GM12878 (cell line): ENCODE results near the gene DPAGT1.

Experiments used
- BHLHE40 ChIP-seq, 2 experiments: fragments of 450-650 bp in 1 of 2; IDR thresholded peaks; 2 replicates each; pipeline ENCODE4 v1.6.1; 2011 to 2017; ENCODE audit warnings: low read depth in 2 of 2, borderline replicate concordance in 1 of 2, improper control_type of control experiment in 1 of 2, low read length in 1 of 2, mild to moderate bottlenecking in 1 of 2
- EP300 ChIP-seq, 2 experiments: fragments of 150-350 bp in 1 of 2; IDR thresholded peaks; 2 replicates each; pipeline ENCODE4 v1.6.1; 2011 to 2012; ENCODE audit warnings: low read depth in 2 of 2, low read length in 2 of 2, borderline replicate concordance in 1 of 2, improper control_type of control experiment in 1 of 2, inconsistent platforms in 1 of 2; ENCODE audit not compliant: control insufficient read depth in 1 of 2
- EZH2 ChIP-seq: IDR thresholded peaks from 2 replicates; pipeline ENCODE4 v1.6.1; 2012; ENCODE audit warnings: low read depth, mild to moderate bottlenecking, control low read depth, inconsistent platforms, low read length, borderline replicate concordance; ENCODE audit not compliant: control insufficient read depth
- FOS ChIP-seq: IDR thresholded peaks from 3 replicates; pipeline ENCODE4 v1.6.1; 2011; ENCODE audit warnings: borderline replicate concordance; ENCODE audit not compliant: insufficient read length; ENCODE audit errors: extremely low read depth
- HDAC2 ChIP-seq: fragments of 200-600 bp; sonication (generic); IDR thresholded peaks from 2 replicates; pipeline ENCODE4 v1.6.1; 2017
- KDM1A ChIP-seq: fragments of 200-600 bp; sonication (generic); IDR thresholded peaks from 2 replicates; pipeline ENCODE4 v1.6.1; 2016; ENCODE audit warnings: borderline replicate concordance
- POLR2A ChIP-seq: IDR thresholded peaks from 2 replicates; pipeline ENCODE4 v1.6.1; 2011; ENCODE audit warnings: low read depth, mild to moderate bottlenecking, low read length
- RBBP5 ChIP-seq: fragments of 200-600 bp; sonication (generic); conservative IDR thresholded peaks from 2 replicates; pipeline ENCODE4 v1.6.1; 2016
- SP1 ChIP-seq: IDR thresholded peaks from one replicate; pipeline ENCODE4 v1.6.1; 2011; ENCODE audit warnings: low read depth, low read length
- YY1 ChIP-seq: IDR thresholded peaks from 2 replicates; pipeline ENCODE4 v1.6.1; 2011; ENCODE audit warnings: low read depth, mild to moderate bottlenecking, low read length
- TF ChIP-seq, protein P1 (sequence below), 3 experiments: IDR thresholded peaks in 2 of 3; conservative IDR thresholded peaks in 1 of 3; 2 replicates each; pipeline ENCODE4 v1.5.1; 2011; ENCODE audit warnings: low read depth in 3 of 3, low read length in 3 of 3, mild to moderate bottlenecking in 3 of 3, control low read depth in 2 of 3, moderate library complexity in 2 of 3, inconsistent platforms in 1 of 3, mixed read lengths in 1 of 3; ENCODE audit not compliant: control insufficient read depth in 2 of 3, insufficient read depth in 1 of 3; ENCODE audit errors: extremely low read depth in 1 of 3
- TF ChIP-seq, protein P2 (sequence below): IDR thresholded peaks from 2 replicates; pipeline ENCODE4 v1.6.1; 2012; ENCODE audit warnings: mild to moderate bottlenecking, low read depth, low read length
- TF ChIP-seq, protein P3 (sequence below): fragments of 450-650 bp; IDR thresholded peaks from 2 replicates; pipeline ENCODE4 v1.6.1; 2017; ENCODE audit warnings: mild to moderate bottlenecking

DNA sequence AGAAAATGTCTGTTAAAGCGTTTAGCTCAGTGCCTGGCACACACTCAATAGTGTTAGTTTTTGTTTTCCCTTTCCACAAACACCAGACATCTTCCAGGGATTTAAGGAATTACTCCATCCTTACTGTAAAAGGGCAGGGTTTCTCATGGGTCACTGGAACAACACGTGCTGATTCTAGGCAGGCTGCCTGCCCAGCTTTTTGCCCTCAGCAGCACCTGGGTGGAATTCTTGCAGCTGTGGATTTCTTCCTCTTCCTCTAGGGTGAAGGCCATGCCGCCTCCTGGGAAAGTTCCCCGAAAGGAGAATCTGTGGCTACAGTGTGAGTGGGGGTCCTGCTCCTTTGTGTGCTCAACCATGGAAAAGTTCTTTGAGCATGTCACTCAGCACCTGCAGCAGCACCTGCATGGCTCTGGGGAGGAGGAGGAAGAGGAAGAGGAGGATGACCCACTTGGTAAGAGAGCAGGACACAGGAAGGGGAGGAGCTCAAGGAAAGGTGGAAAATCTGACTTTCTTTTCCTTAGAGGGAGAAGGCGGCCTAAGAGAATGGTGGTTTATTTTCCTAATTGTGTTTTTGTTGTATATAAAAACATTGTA, 25.1 kb upstream of the DPAGT1 start:
- TF ChIP-seq, protein P1, sequence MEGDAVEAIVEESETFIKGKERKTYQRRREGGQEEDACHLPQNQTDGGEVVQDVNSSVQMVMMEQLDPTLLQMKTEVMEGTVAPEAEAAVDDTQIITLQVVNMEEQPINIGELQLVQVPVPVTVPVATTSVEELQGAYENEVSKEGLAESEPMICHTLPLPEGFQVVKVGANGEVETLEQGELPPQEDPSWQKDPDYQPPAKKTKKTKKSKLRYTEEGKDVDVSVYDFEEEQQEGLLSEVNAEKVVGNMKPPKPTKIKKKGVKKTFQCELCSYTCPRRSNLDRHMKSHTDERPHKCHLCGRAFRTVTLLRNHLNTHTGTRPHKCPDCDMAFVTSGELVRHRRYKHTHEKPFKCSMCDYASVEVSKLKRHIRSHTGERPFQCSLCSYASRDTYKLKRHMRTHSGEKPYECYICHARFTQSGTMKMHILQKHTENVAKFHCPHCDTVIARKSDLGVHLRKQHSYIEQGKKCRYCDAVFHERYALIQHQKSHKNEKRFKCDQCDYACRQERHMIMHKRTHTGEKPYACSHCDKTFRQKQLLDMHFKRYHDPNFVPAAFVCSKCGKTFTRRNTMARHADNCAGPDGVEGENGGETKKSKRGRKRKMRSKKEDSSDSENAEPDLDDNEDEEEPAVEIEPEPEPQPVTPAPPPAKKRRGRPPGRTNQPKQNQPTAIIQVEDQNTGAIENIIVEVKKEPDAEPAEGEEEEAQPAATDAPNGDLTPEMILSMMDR (IDR thresholded peaks at IDR 0.05 in 2 of 3, conservative IDR thresholded peaks at IDR 0.05 in 1 of 3; ENCODE audit: control insufficient read depth in 2 of 3, extremely low read depth in 1 of 3, insufficient read depth in 1 of 3, low read depth in 3 of 3, low read length in 3 of 3) = no peak
- TF ChIP-seq, protein P2, sequence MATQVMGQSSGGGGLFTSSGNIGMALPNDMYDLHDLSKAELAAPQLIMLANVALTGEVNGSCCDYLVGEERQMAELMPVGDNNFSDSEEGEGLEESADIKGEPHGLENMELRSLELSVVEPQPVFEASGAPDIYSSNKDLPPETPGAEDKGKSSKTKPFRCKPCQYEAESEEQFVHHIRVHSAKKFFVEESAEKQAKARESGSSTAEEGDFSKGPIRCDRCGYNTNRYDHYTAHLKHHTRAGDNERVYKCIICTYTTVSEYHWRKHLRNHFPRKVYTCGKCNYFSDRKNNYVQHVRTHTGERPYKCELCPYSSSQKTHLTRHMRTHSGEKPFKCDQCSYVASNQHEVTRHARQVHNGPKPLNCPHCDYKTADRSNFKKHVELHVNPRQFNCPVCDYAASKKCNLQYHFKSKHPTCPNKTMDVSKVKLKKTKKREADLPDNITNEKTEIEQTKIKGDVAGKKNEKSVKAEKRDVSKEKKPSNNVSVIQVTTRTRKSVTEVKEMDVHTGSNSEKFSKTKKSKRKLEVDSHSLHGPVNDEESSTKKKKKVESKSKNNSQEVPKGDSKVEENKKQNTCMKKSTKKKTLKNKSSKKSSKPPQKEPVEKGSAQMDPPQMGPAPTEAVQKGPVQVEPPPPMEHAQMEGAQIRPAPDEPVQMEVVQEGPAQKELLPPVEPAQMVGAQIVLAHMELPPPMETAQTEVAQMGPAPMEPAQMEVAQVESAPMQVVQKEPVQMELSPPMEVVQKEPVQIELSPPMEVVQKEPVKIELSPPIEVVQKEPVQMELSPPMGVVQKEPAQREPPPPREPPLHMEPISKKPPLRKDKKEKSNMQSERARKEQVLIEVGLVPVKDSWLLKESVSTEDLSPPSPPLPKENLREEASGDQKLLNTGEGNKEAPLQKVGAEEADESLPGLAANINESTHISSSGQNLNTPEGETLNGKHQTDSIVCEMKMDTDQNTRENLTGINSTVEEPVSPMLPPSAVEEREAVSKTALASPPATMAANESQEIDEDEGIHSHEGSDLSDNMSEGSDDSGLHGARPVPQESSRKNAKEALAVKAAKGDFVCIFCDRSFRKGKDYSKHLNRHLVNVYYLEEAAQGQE = no peak
- no peak for TF ChIP-seq SP1
- TF ChIP-seq, protein P3, sequence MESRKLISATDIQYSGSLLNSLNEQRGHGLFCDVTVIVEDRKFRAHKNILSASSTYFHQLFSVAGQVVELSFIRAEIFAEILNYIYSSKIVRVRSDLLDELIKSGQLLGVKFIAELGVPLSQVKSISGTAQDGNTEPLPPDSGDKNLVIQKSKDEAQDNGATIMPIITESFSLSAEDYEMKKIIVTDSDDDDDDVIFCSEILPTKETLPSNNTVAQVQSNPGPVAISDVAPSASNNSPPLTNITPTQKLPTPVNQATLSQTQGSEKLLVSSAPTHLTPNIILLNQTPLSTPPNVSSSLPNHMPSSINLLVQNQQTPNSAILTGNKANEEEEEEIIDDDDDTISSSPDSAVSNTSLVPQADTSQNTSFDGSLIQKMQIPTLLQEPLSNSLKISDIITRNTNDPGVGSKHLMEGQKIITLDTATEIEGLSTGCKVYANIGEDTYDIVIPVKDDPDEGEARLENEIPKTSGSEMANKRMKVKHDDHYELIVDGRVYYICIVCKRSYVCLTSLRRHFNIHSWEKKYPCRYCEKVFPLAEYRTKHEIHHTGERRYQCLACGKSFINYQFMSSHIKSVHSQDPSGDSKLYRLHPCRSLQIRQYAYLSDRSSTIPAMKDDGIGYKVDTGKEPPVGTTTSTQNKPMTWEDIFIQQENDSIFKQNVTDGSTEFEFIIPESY = no peak
- TF ChIP-seq FOS = no peak
- TF ChIP-seq EZH2 = no peak
- no peak for TF ChIP-seq YY1
- no peak for TF ChIP-seq HDAC2
- no peak for TF ChIP-seq POLR2A
- TF ChIP-seq BHLHE40 (IDR thresholded peaks at IDR 0.05; ENCODE audit: borderline replicate concordance in 1 of 2, low read depth in 2 of 2, low read length in 1 of 2) = no peak
- no peak for TF ChIP-seq EP300 (IDR thresholded peaks at IDR 0.05; ENCODE audit: borderline replicate concordance in 1 of 2, control insufficient read depth in 1 of 2, low read depth in 2 of 2, low read length in 2 of 2)
- TF ChIP-seq RBBP5 = no peak
- no peak for TF ChIP-seq KDM1A
